GM12878 (cell line): ENCODE results near the gene SLC25A27.

Source experiments
- CTCF ChIP-seq, 3 experiments: IDR thresholded peaks in 2 of 3; conservative IDR thresholded peaks in 1 of 3; 2 replicates each; pipeline ENCODE4 v1.5.1; 2011; ENCODE audit warnings: low read depth in 3 of 3, low read length in 3 of 3, mild to moderate bottlenecking in 3 of 3, control low read depth in 2 of 3, moderate library complexity in 2 of 3, inconsistent platforms in 1 of 3, mixed read lengths in 1 of 3; ENCODE audit not compliant: control insufficient read depth in 2 of 3, insufficient read depth in 1 of 3; ENCODE audit errors: extremely low read depth in 1 of 3
- EZH2 ChIP-seq: IDR thresholded peaks from 2 replicates; pipeline ENCODE4 v1.6.1; 2012; ENCODE audit warnings: low read depth, mild to moderate bottlenecking, control low read depth, inconsistent platforms, low read length, borderline replicate concordance; ENCODE audit not compliant: control insufficient read depth
- POLR2A ChIP-seq: IDR thresholded peaks from 2 replicates; pipeline ENCODE4 v1.6.1; 2011; ENCODE audit warnings: low read depth, mild to moderate bottlenecking, low read length
- TAF1 ChIP-seq: IDR thresholded peaks from 2 replicates; pipeline ENCODE4 v1.6.1; 2011; ENCODE audit warnings: mild to moderate bottlenecking, low read depth, low read length, borderline replicate concordance
- YY1 ChIP-seq: IDR thresholded peaks from 2 replicates; pipeline ENCODE4 v1.6.1; 2011; ENCODE audit warnings: low read depth, mild to moderate bottlenecking, low read length

GRCh38 chr6:46651816-46652215, 959 bp upstream of the SLC25A27 start:
- TF ChIP-seq POLR2A = no peak
- TF ChIP-seq TAF1 = no peak
- no peak for TF ChIP-seq YY1
- TF ChIP-seq EZH2 = no peak
- TF ChIP-seq CTCF (IDR thresholded peaks at IDR 0.05 in 2 of 3, conservative IDR thresholded peaks at IDR 0.05 in 1 of 3; ENCODE audit: control insufficient read depth in 2 of 3, extremely low read depth in 1 of 3, insufficient read depth in 1 of 3, low read depth in 3 of 3, low read length in 3 of 3) = no peak
